Aorta (tissue), 5 donors: ENCODE results near the gene PAX7. TPM values are rescaled to one million over a fixed set of nuclear protein-coding genes. Genes with fewer than 3 reads are reported as not detected.

Experiments used
- ATAC-seq: fragments of 200-7000 bp; cut with Tn5 transposase; one replicate; pipeline ENCODE4 v1.9.1; 2022; ENCODE audit warnings: moderate library complexity; ENCODE audit not compliant: low FRiP score
- DNase-seq, 2 donors: peaks; one replicate each; pipeline ENCODE4 v3.0.0-alpha.2; 2020
- H3K27ac ChIP-seq, 2 donors: one replicate each; pipeline ENCODE4 v1.5.1; 2013; ENCODE audit warnings: low read length in 2 of 2, mild to moderate bottlenecking in 2 of 2, moderate library complexity in 2 of 2, control low read depth in 1 of 2, inconsistent platforms in 1 of 2, low read depth in 1 of 2
- H3K27me3 ChIP-seq, 2 donors: one replicate each; pipeline ENCODE4 v1.6.1; 2013; ENCODE audit warnings: control low read depth in 1 of 2, low read length in 1 of 2, mild to moderate bottlenecking in 1 of 2, moderate library complexity in 1 of 2; ENCODE audit not compliant: insufficient read depth in 2 of 2, control insufficient read depth in 1 of 2
- H3K36me3 ChIP-seq, 2 donors: one replicate each; pipeline ENCODE4 v1.6.1; 2013; ENCODE audit warnings: control low read depth in 1 of 2, low read length in 1 of 2, mild to moderate bottlenecking in 1 of 2; ENCODE audit not compliant: insufficient read depth in 2 of 2, control insufficient read depth in 1 of 2
- H3K4me1 ChIP-seq, 2 donors: one replicate each; pipeline ENCODE4 v1.6.1; 2013; ENCODE audit warnings: low read length in 2 of 2, control low read depth in 1 of 2, mild to moderate bottlenecking in 1 of 2, moderate library complexity in 1 of 2; ENCODE audit not compliant: insufficient read depth in 2 of 2, control insufficient read depth in 1 of 2
- H3K4me3 ChIP-seq, 2 donors: one replicate each; pipeline ENCODE4 v1.5.1; 2013; ENCODE audit warnings: low read length in 2 of 2, control low read depth in 1 of 2, mild to moderate bottlenecking in 1 of 2
- H3K9me3 ChIP-seq: one replicate; pipeline ENCODE4 v1.6.1; 2013; ENCODE audit warnings: mild to moderate bottlenecking, low read length; ENCODE audit not compliant: control insufficient read depth
- WGBS, 2 donors: extraction: QIAGEN DNeasy Blood & Tissue Kit; methylation state at CpG; one replicate each; pipeline ENCODE4 v1.1.7; 2013; 5-methylcytosine and 5-hydroxymethylcytosine counted together
- intact Hi-C, 2 donors: fragments of 100-400 bp; cut with DNase I; formaldehyde crosslinking; loops; one replicate each; pipeline versions ENCODE4 v1.14.2 to v1.15.0; 2022
- polyA plus RNA-seq, 2 donors: library from polyadenylated mRNA; stranded (reverse); fragments of 200-250 nt; gene quantifications; one replicate each; pipeline ENCODE4 v1.2.3, GENCODE V29; 2013
- total RNA-seq, 2 donors: library from RNA; stranded (reverse); fragmentation: NEBNext Ultra II Directional; extraction: Animal tissue kit (Norgen Biotek cat#: 25700); gene quantifications; one replicate each; pipeline ENCODE4 v1.2.1, GENCODE V29; 2021
- donor health status: healthy with polysubstance abuse.
- donor health status: Bipolar disorder and iron deficiency.
- donor health status: DM: no; HTN: no; CAD: no.
- donor health status: DM: no; HTN: no; CAD: no.
- donor health status: DM: yes; HTN: yes; CAD: no.

PAX7 gene
- total and polyA plus RNA-seq, 4 donors, result not detected

- no peak for DNase-seq
- intact Hi-C loops, result no loop called here
- no peaks in the 10 kb centered on the region for H3K27me3 ChIP-seq
- H3K4me3 ChIP-seq, result no peak overlapping the region
- no peak overlapping the region for H3K27ac ChIP-seq
- H3K36me3 ChIP-seq, result no peaks in the 10 kb centered on the region
- H3K9me3 ChIP-seq, result no peaks in the 10 kb centered on the region
- WGBS, 2 donors, result 88 to 91% methylated on average over 7 of the region's 7 CpGs
- no peak for ATAC-seq
- no peaks in the 10 kb centered on the region for H3K4me1 ChIP-seq
These were observed 70.5 kb downstream of the PAX7 start for GRCh38 chr1:18701183-18701582.

GRCh38 chr1:18703041-18703621 is 72.5 kb downstream of the PAX7 start:
- DNase-seq, result no peak
- H3K27ac ChIP-seq, result no peak overlapping the region
- no peaks in the 10 kb centered on the region for H3K9me3 ChIP-seq
- no peaks in the 10 kb centered on the region for H3K36me3 ChIP-seq
- no peaks in the 10 kb centered on the region for H3K27me3 ChIP-seq
- no peak for ATAC-seq
- intact Hi-C loops, result no loop called here
- H3K4me3 ChIP-seq, result no peak overlapping the region
- 36 to 43% methylated on average over 21 of the region's 21 CpGs for WGBS, 2 donors
- H3K4me1 ChIP-seq, result no peaks in the 10 kb centered on the region

- ATAC-seq (no peak), DNase-seq (no peak)
- Histone ChIP-seq H3K36me3 (no peaks in the 10 kb centered on the region), H3K4me1 (no peaks in the 10 kb centered on the region), H3K27ac (no peak overlapping the region), H3K9me3 (no peaks in the 10 kb centered on the region), H3K27me3 (no peaks in the 10 kb centered on the region), H3K4me3 (no peak overlapping the region)
- 68 to 70% methylated on average over 12 of the region's 12 CpGs for WGBS, 2 donors
- intact Hi-C loops, result no loop called here
These were observed 75.2 kb downstream of the PAX7 start for GRCh38 chr1:18705811-18706210.

DNA sequence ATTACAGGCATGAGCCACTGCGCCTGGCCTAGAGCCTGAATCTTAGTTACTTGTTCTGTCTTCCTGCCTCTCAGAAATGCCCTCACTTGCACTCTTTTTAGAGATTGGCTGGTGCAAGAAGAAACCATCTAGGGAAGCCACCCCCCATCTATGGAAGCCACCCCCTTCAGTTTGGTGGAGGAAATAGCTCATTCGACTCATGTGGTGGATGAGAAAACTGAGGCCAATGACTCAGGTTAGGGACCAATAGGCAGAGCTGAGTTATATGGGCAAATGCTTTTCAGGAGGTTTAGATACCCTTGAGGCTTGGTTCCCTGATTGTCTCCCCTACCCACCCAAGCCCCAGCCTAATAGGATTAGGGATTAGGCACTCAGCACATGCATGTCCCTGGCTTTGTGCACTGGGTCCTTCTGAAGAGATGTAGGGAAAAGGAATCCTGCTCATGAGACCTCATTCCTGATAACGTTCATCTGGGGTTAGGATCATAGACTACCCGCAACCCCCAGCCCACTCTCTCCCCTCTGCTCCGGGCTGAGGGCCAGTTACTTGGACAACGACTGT is 77.1 kb downstream of the PAX7 start:
- Histone ChIP-seq H3K36me3 (no peaks in the 10 kb centered on the region), H3K27me3 (no peaks in the 10 kb centered on the region), H3K9me3 (no peaks in the 10 kb centered on the region), H3K4me3 (no peak overlapping the region), H3K27ac (no peak overlapping the region), H3K4me1 (no peaks in the 10 kb centered on the region)
- WGBS, 2 donors, result 77 to 82% methylated on average over 6 of the region's 6 CpGs
- intact Hi-C loops, result no loop called here
- ATAC-seq (no peak), DNase-seq (no peak)

DNA sequence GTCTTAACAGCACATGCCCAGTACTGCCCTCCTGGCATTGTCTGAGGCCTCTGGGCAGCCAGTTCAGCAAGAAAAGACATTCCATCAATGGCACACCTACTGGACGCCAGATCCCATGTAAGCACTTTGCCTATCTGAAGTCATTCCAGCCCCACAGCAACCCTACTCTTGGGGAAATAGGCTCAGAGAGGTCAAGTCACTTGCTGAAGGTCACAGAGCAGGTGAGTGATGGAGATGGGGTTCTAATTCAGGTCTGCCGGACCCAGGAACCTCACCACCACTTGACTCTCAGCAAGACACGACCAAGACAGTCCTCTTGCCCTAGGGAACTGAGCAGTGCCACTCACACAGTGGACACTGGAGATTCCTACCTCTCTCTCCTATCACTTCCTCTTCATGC is 79.4 kb downstream of the PAX7 start:
- H3K27me3 ChIP-seq, result no peaks in the 10 kb centered on the region
- ATAC-seq, result no peak
- no peak overlapping the region for H3K4me3 ChIP-seq
- no peaks in the 10 kb centered on the region for H3K4me1 ChIP-seq
- no peaks in the 10 kb centered on the region for H3K9me3 ChIP-seq
- no peaks in the 10 kb centered on the region for H3K36me3 ChIP-seq
- H3K27ac ChIP-seq, result no peak overlapping the region
- WGBS, 2 donors, result 65 to 87% methylated on average over 3 of the region's 3 CpGs
- intact Hi-C loops, result no loop called here
- no peak for DNase-seq

- no peak for DNase-seq
- 75 to 79% methylated on average over 7 to 8 of the region's 8 CpGs for WGBS, 2 donors
- no peak for ATAC-seq
- no peaks in the 10 kb centered on the region for H3K9me3 ChIP-seq
- H3K27me3 ChIP-seq, result no peaks in the 10 kb centered on the region
- H3K4me1 ChIP-seq, result no peaks in the 10 kb centered on the region
- no peaks in the 10 kb centered on the region for H3K36me3 ChIP-seq
- H3K4me3 ChIP-seq, result no peak overlapping the region
- intact Hi-C loops, result no loop called here
- no peak overlapping the region for H3K27ac ChIP-seq
These were observed 80.4 kb downstream of the PAX7 start for GRCh38 chr1:18711003-18711402.

DNA sequence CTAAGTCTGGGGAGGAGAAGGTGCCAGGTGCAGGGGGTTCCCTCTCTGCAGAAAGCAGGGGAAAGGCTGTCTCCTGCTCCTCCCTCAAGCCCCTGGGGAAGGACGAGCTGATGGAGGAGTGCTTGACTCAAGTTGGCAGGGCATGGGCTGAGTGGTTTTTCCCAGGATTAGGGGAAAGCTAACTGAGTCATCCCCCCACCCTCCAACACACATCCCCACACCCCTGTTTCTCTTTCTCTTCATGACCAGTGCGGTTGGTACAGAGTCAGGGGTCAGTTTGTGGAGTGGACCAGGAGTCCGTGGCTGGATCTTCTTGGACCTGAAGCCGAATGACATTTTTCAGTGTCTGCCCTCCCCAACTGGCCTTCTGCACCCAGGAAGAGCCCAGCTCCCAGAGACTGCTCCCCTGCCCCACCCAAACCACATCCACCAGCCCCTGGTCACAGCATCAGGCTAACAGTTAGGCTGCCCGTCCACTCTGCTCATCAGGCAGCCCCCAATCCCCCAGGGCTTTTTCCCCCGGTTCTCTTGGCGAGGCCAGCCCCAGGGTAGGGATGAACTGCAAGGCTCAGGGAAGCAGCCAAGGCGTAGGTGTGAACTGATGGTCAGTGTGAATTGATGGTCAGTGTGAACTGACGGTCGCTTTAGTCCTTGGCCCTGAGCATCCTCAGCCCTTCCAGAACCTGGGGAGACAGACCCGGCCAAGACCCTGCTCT is 81.0 kb downstream of the PAX7 start:
- WGBS, 2 donors, result 79% methylated on average over 11 of the region's 11 CpGs
- no peaks in the 10 kb centered on the region for H3K36me3 ChIP-seq
- intact Hi-C loops, result no loop called here
- no peak overlapping the region for H3K4me3 ChIP-seq
- no peaks in the 10 kb centered on the region for H3K27me3 ChIP-seq
- ATAC-seq, result no peak
- no peaks in the 10 kb centered on the region for H3K9me3 ChIP-seq
- H3K4me1 ChIP-seq, result no peaks in the 10 kb centered on the region
- no peak overlapping the region for H3K27ac ChIP-seq
- no peak for DNase-seq

DNA sequence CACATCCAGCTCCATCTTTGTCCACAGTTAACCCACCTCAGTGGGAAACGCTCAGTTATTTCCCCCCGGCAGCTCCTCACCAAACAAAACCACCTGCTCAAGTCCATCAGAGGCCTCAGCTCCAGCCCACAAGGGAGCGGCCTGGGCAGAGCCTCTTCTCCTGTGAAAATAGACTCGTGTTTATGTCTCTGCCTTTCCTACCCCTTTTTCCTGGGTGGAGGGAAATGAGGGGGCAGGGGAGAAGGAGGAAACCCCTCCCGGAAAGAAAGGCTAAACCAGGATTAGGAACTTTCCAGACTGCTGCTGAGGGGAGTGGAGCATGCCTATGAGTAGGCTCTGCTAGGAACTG is 81.6 kb downstream of the PAX7 start:
- H3K4me3 ChIP-seq, result no peak overlapping the region
- H3K9me3 ChIP-seq, result no peaks in the 10 kb centered on the region
- no peak for DNase-seq
- H3K27me3 ChIP-seq, result no peaks in the 10 kb centered on the region
- no peaks in the 10 kb centered on the region for H3K36me3 ChIP-seq
- ATAC-seq, result no peak
- 78 to 86% methylated on average over 5 of the region's 5 CpGs for WGBS, 2 donors
- no peaks in the 10 kb centered on the region for H3K4me1 ChIP-seq
- no peak overlapping the region for H3K27ac ChIP-seq
- intact Hi-C loops, result no loop called here
